ENCODE measurements around the gene OPCML.

The OPCML gene

GRCh38 chr11:132719684-132720083 is 812.6 kb downstream of the OPCML start:
- no peaks in the 10 kb centered on the region for H3K9me3 ChIP-seq (replicated peaks in 1 of 2; ENCODE audit: control insufficient read depth in 2 of 2, insufficient read depth in 1 of 2, low read depth in 1 of 2, low read length in 2 of 2)
- no peak overlapping the region for H3K27ac ChIP-seq (replicated peaks; ENCODE audit: low read length)
- no peak overlapping the region for H4K8ac ChIP-seq (ENCODE audit: low read depth, low read length)
- H3K4me3 ChIP-seq (ENCODE audit: low read length in 2 of 2): no peak overlapping the region
- H2BK5ac ChIP-seq (ENCODE audit: low read length): no peak overlapping the region
- H2BK120ac ChIP-seq (ENCODE audit: low read depth, low read length): no peak overlapping the region
- no peak for DNase-seq (ENCODE audit: low spot score)
- H2BK12ac ChIP-seq (ENCODE audit: low read length): no peak overlapping the region
- H2AFZ ChIP-seq (ENCODE audit: low read length): peak overlapping the region; percentile 82
- H3K79me1 ChIP-seq (ENCODE audit: low read depth, low read length): no peaks in the 10 kb centered on the region
- no peak overlapping the region for H3K18ac ChIP-seq (ENCODE audit: low read length)
- H3K9ac ChIP-seq (ENCODE audit: low read depth, low read length, poor library complexity): no peak overlapping the region
- H2AK5ac ChIP-seq (ENCODE audit: low read depth, low read length): no peak overlapping the region
- WGBS, 2 donors (ENCODE audit: extremely low coverage in 2 of 2, insufficient read length in 2 of 2, insufficient replicate concordance in 1 of 2): no CpG with 5 or more reads among the region's 4 CpGs
- no peak overlapping the region for H2BK15ac ChIP-seq (ENCODE audit: low read length)
- H4K91ac ChIP-seq (ENCODE audit: low read depth, low read length, poor library complexity): no peak overlapping the region
- H3K4me1 ChIP-seq (ENCODE audit: control insufficient read depth in 2 of 2, insufficient read depth in 1 of 2, low read depth in 1 of 2, low read length in 2 of 2): peaks cover 5 to 9% of the 10 kb centered on the region in 2 donors
- H3K27me3 ChIP-seq (ENCODE audit: control insufficient read depth in 3 of 3, insufficient read depth in 3 of 3, low read depth in 1 of 3, low read length in 3 of 3): no peaks in the 10 kb centered on the region
- H3K4me2 ChIP-seq (ENCODE audit: insufficient read depth, low read length, poor library complexity, severe bottlenecking): no peak overlapping the region
- no peak overlapping the region for H3K23ac ChIP-seq (ENCODE audit: low read depth, low read length, poor library complexity)
- no peaks in the 10 kb centered on the region for H3K36me3 ChIP-seq (replicated peaks in 1 of 2; ENCODE audit: control insufficient read depth in 2 of 2, insufficient read depth in 2 of 2, low read length in 2 of 2)
- H3K14ac ChIP-seq (ENCODE audit: low read length): no peak overlapping the region
- no peak overlapping the region for H3K4ac ChIP-seq (ENCODE audit: low read length)

GRCh38 chr11:132718711-132719671 is 813.3 kb downstream of the OPCML start:
- peaks cover 5 to 9% of the 10 kb centered on the region in 2 donors for H3K4me1 ChIP-seq (ENCODE audit: control insufficient read depth in 2 of 2, insufficient read depth in 1 of 2, low read depth in 1 of 2, low read length in 2 of 2)

GRCh38 chr11:132717824-132718223 is 814.5 kb downstream of the OPCML start:
- Histone ChIP-seq H3K4me2 (ENCODE audit: insufficient read depth, low read length, poor library complexity, severe bottlenecking) (no peak overlapping the region), H3K4me3 (ENCODE audit: low read length in 2 of 2) (no peak overlapping the region), H3K27ac (replicated peaks; ENCODE audit: low read length) (no peak overlapping the region), H2BK5ac (ENCODE audit: low read length) (no peak overlapping the region), H3K9me3 (replicated peaks in 1 of 2; ENCODE audit: control insufficient read depth in 2 of 2, insufficient read depth in 1 of 2, low read depth in 1 of 2, low read length in 2 of 2) (no peaks in the 10 kb centered on the region), H2BK12ac (ENCODE audit: low read length) (no peak overlapping the region), H4K91ac (ENCODE audit: low read depth, low read length, poor library complexity) (no peak overlapping the region), H3K9ac (ENCODE audit: low read depth, low read length, poor library complexity) (no peak overlapping the region), H3K36me3 (replicated peaks in 1 of 2; ENCODE audit: control insufficient read depth in 2 of 2, insufficient read depth in 2 of 2, low read length in 2 of 2) (no peaks in the 10 kb centered on the region), H2BK15ac (ENCODE audit: low read length) (no peak overlapping the region), H2BK120ac (ENCODE audit: low read depth, low read length) (no peak overlapping the region), H3K79me1 (ENCODE audit: low read depth, low read length) (no peaks in the 10 kb centered on the region), H4K8ac (ENCODE audit: low read depth, low read length) (no peak overlapping the region), H3K4me1 (ENCODE audit: control insufficient read depth in 2 of 2, insufficient read depth in 1 of 2, low read depth in 1 of 2, low read length in 2 of 2) (peaks cover 5 to 9% of the 10 kb centered on the region in 2 donors), H3K14ac (ENCODE audit: low read length) (no peak overlapping the region), H3K4ac (ENCODE audit: low read length) (no peak overlapping the region), H3K23ac (ENCODE audit: low read depth, low read length, poor library complexity) (no peak overlapping the region), H2AFZ (ENCODE audit: low read length) (no peak overlapping the region), H2AK5ac (ENCODE audit: low read depth, low read length) (no peak overlapping the region), H3K27me3 (ENCODE audit: control insufficient read depth in 3 of 3, insufficient read depth in 3 of 3, low read depth in 1 of 3, low read length in 3 of 3) (no peaks in the 10 kb centered on the region), H3K18ac (ENCODE audit: low read length) (no peak overlapping the region)
- no peak for DNase-seq (ENCODE audit: low spot score)
- no CpG with 5 or more reads among the region's 8 CpGs for WGBS, 2 donors (ENCODE audit: extremely low coverage in 2 of 2, insufficient read length in 2 of 2, insufficient replicate concordance in 1 of 2)

More at GRCh38 chr11:132718711-132719671, 813.3 kb downstream of the OPCML start:
- Histone ChIP-seq H3K23ac (ENCODE audit: low read depth, low read length, poor library complexity) (peak overlapping the region; percentile 25), H2BK12ac (ENCODE audit: low read length) (no peak overlapping the region), H3K14ac (ENCODE audit: low read length) (no peak overlapping the region), H3K18ac (ENCODE audit: low read length) (peak overlapping the region; percentile 46), H3K9ac (ENCODE audit: low read depth, low read length, poor library complexity) (no peak overlapping the region), H3K9me3 (replicated peaks in 1 of 2; ENCODE audit: control insufficient read depth in 2 of 2, insufficient read depth in 1 of 2, low read depth in 1 of 2, low read length in 2 of 2) (no peaks in the 10 kb centered on the region), H3K27me3 (ENCODE audit: control insufficient read depth in 3 of 3, insufficient read depth in 3 of 3, low read depth in 1 of 3, low read length in 3 of 3) (no peaks in the 10 kb centered on the region), H2AFZ (ENCODE audit: low read length) (peak overlapping the region; percentile 82), H2AK5ac (ENCODE audit: low read depth, low read length) (no peak overlapping the region), H4K8ac (ENCODE audit: low read depth, low read length) (no peak overlapping the region), H3K27ac (replicated peaks; ENCODE audit: low read length) (no peak overlapping the region), H2BK120ac (ENCODE audit: low read depth, low read length) (no peak overlapping the region), H3K4me3 (ENCODE audit: low read length in 2 of 2) (no peak overlapping the region), H3K36me3 (replicated peaks in 1 of 2; ENCODE audit: control insufficient read depth in 2 of 2, insufficient read depth in 2 of 2, low read length in 2 of 2) (no peaks in the 10 kb centered on the region), H4K91ac (ENCODE audit: low read depth, low read length, poor library complexity) (peak overlapping the region; percentile 57), H3K79me1 (ENCODE audit: low read depth, low read length) (no peaks in the 10 kb centered on the region), H3K4ac (ENCODE audit: low read length) (no peak overlapping the region), H2BK15ac (ENCODE audit: low read length) (no peak overlapping the region), H2BK5ac (ENCODE audit: low read length) (no peak overlapping the region), H3K4me2 (ENCODE audit: insufficient read depth, low read length, poor library complexity, severe bottlenecking) (no peak overlapping the region)
- no peak for DNase-seq (ENCODE audit: low spot score)
- WGBS, 2 donors (ENCODE audit: extremely low coverage in 2 of 2, insufficient read length in 2 of 2, insufficient replicate concordance in 1 of 2): no CpG with 5 or more reads among the region's 27 CpGs

GRCh38 chr11:132716037-132716436 is 816.3 kb downstream of the OPCML start:
- no peak overlapping the region for H2AK5ac ChIP-seq (ENCODE audit: low read depth, low read length)
- no peak overlapping the region for H3K4me3 ChIP-seq (ENCODE audit: low read length in 2 of 2)
- H3K79me1 ChIP-seq (ENCODE audit: low read depth, low read length): no peaks in the 10 kb centered on the region
- H3K9ac ChIP-seq (ENCODE audit: low read depth, low read length, poor library complexity): no peak overlapping the region
- no peak overlapping the region for H3K18ac ChIP-seq (ENCODE audit: low read length)
- no peak overlapping the region for H3K27ac ChIP-seq (replicated peaks; ENCODE audit: low read length)
- H3K4ac ChIP-seq (ENCODE audit: low read length): no peak overlapping the region
- H3K23ac ChIP-seq (ENCODE audit: low read depth, low read length, poor library complexity): no peak overlapping the region
- no peak overlapping the region for H4K91ac ChIP-seq (ENCODE audit: low read depth, low read length, poor library complexity)
- H3K4me2 ChIP-seq (ENCODE audit: insufficient read depth, low read length, poor library complexity, severe bottlenecking): no peak overlapping the region
- H4K8ac ChIP-seq (ENCODE audit: low read depth, low read length): no peak overlapping the region
- H3K36me3 ChIP-seq (replicated peaks in 1 of 2; ENCODE audit: control insufficient read depth in 2 of 2, insufficient read depth in 2 of 2, low read length in 2 of 2): no peaks in the 10 kb centered on the region
- no CpG with 5 or more reads among the region's 2 CpGs for WGBS, 2 donors (ENCODE audit: extremely low coverage in 2 of 2, insufficient read length in 2 of 2, insufficient replicate concordance in 1 of 2)
- H2BK12ac ChIP-seq (ENCODE audit: low read length): no peak overlapping the region
- no peaks in the 10 kb centered on the region for H3K9me3 ChIP-seq (replicated peaks in 1 of 2; ENCODE audit: control insufficient read depth in 2 of 2, insufficient read depth in 1 of 2, low read depth in 1 of 2, low read length in 2 of 2)
- no peak overlapping the region for H2BK15ac ChIP-seq (ENCODE audit: low read length)
- no peak overlapping the region for H2BK5ac ChIP-seq (ENCODE audit: low read length)
- no peak overlapping the region for H2BK120ac ChIP-seq (ENCODE audit: low read depth, low read length)
- peaks cover 5 to 9% of the 10 kb centered on the region in 2 donors for H3K4me1 ChIP-seq (ENCODE audit: control insufficient read depth in 2 of 2, insufficient read depth in 1 of 2, low read depth in 1 of 2, low read length in 2 of 2)
- no peaks in the 10 kb centered on the region for H3K27me3 ChIP-seq (ENCODE audit: control insufficient read depth in 3 of 3, insufficient read depth in 3 of 3, low read depth in 1 of 3, low read length in 3 of 3)
- no peak for DNase-seq (ENCODE audit: low spot score)
- H3K14ac ChIP-seq (ENCODE audit: low read length): no peak overlapping the region
- H2AFZ ChIP-seq (ENCODE audit: low read length): no peak overlapping the region
